GM18870 (cell line): Measurements from ENCODE around the gene RPH3AL.

Source experiments
- ATAC-seq: cut with Tn5 transposase; IDR thresholded peaks from one replicate; pipeline ENCODE4 v1.9.1; 2021; ENCODE audit warnings: moderate library complexity; ENCODE audit not compliant: unreplicated experiment

The RPH3AL gene

GRCh38 chr17:353838-354234 lies 1.2 kb upstream of the RPH3AL start:
- ATAC-seq, result no peak

DNA sequence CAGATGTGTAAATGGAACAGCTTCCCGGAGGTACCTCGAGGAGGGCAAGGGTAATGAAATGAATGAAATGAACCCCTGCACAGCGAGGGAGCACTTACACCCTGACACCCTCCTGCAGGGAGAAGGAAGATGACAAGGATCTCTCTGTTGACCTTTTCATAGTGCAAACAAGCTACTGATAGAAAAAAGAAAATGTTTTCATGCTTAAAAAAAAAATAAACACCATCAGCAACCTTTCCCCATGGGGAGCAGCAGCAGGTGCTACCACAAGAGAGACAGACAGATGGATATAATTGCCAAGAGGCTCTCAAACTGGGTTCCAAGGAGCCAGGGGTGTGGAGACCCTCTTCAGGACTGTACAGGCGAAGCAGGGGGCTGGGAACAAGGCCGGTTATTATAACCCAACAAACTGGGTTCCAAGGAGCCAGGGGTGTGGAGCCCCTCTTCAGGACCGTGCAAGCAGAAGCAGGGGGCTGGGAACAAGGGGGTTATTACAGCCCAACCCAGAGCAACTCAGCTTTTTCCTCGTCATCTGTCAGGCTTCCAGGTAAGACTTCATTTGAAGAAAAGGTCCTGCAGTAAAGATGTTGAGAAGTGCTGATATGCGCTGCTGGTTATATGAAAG lies 718 bp upstream of the RPH3AL start:
- ATAC-seq, result no peak

DNA sequence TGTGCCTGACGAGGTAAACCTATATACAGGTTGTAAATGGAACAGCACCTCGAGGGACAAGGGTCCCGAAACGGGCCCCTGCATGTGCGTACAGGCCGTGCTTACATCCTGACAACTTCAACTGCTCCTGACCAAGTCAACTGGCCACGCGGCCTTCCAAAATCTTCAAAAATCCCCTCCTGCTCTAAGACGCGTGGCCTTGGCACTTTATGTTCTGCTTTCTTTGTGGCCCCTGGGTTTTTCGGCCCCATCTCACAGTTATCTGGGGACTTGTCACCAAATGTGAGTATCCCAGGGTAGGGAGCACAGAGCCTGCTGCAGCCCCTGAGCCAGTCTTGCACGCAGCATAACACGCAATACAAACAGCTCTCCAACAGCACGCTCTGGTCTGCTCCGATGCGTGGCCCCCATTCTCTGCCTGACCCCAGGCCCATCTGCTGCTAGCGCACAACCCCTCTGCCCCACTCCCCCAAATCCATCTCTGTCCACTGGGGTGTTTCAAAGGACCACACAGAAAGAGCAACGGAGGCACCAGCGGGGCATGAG lies 659 bp downstream of the RPH3AL start:
- no peak for ATAC-seq

- ATAC-seq, result no peak
Observed at GRCh38 chr17:351449-351738, 1.2 kb downstream of the RPH3AL start.

- ATAC-seq, result no peak
Observed at GRCh38 chr17:350706-351448, 1.7 kb downstream of the RPH3AL start.

- ATAC-seq, result no peak
Observed at GRCh38 chr17:349666-350065, 2.9 kb downstream of the RPH3AL start.

DNA sequence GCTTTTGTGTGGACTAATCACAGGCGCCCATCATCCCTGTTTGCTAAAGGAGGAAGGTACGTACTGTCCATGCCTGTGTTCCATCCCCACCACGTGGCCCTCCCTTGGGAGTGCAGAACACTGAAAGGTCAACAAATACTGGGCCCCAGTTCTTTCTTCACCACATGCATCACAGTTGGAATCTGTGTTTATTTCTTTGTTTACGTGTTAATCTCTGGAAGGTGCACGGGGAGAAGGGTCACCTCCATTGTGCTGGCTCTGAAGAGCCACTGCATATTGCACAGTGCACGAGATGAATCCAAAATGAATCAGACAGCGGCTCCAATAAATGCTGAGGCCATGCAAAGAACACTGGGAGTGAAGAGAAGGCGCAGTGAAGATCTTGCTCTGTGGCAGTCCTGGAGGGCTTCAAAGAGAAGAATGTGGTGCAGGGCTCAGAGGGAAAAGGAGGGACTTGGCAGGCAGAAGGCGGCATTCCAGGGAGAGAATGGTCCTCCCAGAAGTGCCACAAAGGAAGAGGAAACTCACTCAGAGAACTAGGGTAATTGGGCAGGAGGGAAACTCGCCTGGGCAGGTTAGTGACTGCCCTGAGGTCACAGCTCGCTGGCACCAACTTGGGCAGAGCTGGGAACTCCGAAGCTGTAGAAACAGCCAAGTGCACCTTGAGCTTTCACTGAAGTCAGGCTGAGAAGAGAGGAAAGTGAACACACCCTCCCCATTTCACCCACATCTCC lies 3.7 kb downstream of the RPH3AL start:
- no peak for ATAC-seq

GRCh38 chr17:348012-348411 lies 4.6 kb downstream of the RPH3AL start:
- ATAC-seq, result no peak

- ATAC-seq, result no peak
Observed at GRCh38 chr17:347309-347899, 5.2 kb downstream of the RPH3AL start.

GRCh38 chr17:345992-346785 lies 6.4 kb downstream of the RPH3AL start:
- no peak for ATAC-seq

GRCh38 chr17:345261-345660 lies 7.3 kb downstream of the RPH3AL start:
- no peak for ATAC-seq

DNA sequence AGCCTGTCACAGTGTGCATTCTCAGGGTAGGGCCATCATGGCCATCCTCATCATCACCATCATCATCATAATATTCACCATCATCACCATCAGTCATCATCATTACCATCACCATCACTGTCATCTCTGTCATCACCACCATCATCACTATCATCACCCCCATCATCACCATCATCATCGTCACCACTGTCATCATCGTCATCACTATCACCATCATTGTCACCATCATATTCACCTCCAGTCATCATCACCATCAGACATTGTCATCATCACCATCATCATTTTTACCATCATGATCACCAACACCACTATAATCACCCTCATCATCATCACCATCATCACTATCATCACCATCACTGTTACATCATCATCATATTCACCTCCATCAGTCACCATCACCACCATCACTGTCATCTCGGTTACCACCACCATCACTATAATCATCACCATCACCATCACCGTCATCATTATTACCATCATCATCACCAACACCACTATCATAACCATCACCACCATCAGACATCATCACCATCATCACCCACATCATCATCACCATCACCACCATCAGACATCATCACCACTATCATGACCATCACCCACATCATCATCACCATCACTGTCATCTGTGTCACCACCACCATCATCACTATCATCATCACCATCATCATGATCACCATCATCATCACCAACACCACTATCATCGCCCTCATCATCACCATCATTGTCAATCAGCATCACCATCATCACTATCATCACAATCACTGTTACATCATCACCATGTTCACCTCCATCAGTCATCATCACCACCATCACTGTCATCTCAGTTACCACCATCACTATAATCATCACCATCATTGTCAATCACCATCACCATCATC lies 8.5 kb downstream of the RPH3AL start:
- ATAC-seq, result no peak

DNA sequence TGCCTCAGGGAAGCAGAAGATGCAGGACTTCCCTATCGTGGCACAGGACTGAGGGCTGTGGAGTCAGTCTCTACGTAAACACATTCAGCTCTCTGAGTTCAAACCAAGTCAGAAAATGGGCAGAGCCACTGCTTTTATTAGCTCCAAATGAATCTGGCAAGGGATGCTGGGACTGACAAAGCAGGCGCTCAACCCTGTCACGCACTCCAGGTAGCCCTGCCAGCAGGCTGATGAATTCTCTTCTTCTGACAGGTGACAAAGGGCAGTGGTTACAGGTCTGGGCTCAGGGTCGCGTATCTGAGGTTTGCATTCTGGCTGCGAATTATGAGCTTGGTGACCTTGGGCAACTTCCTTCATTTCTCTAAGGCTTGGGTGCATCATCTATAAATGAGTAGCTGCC lies 9.4 kb downstream of the RPH3AL start:
- no peak for ATAC-seq

DNA sequence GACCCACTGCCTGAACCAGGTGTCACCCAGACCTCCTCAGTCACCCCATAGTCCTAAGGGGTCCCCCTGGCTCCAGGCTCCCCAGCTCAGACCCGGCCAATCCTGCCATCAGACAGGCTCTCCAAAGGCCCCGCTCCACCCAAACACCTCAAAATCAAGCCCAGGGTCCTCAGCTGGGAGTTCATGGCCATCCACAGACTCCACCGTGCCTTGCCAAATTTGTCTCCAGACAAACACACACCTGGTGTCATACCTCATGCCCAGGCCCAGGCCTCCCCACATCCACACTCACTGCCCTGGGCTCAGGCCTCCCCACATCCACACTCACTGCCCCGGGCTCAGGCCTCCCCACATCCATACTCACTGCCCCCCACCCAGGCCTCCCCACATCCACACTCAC lies 12.5 kb downstream of the RPH3AL start:
- ATAC-seq, result no peak

GRCh38 chr17:339193-340061 lies 13.2 kb downstream of the RPH3AL start:
- no peak for ATAC-seq

DNA sequence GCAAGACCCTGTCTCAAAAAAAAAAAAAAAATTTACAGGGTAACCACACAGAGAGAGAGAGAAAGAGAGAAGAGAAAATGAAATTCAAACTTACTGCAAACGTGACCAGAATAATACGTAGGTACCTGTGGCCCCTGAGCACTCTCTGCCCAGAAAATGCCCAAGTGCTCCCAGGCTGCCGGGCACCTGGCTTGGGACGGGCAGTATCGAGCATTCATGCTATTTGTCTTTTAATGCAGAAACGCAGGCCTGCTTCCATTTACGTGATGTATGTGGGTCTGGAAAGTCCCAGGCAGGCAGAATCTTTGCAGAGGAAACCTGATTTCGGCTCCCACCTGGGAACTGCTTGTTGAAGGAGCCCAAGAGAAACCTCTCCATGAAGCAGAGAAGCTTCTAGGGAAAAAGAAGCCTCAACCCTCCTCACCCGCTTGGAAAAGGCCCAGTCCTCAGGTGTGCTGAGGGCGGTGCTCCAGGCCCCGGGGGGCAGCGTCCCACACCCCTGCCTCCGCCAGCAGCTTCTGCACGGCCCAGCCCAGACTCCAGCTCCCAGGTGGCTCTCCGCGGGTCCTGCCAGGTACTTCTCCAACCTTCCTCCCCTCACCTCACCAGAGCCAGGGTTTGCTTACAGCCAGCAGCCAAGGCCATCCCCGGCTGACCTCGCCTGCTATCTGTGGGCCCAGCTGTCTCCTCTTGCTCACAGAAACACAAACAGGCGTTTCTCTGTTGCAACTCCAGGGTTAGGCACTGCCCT lies 14.0 kb downstream of the RPH3AL start:
- no peak for ATAC-seq

DNA sequence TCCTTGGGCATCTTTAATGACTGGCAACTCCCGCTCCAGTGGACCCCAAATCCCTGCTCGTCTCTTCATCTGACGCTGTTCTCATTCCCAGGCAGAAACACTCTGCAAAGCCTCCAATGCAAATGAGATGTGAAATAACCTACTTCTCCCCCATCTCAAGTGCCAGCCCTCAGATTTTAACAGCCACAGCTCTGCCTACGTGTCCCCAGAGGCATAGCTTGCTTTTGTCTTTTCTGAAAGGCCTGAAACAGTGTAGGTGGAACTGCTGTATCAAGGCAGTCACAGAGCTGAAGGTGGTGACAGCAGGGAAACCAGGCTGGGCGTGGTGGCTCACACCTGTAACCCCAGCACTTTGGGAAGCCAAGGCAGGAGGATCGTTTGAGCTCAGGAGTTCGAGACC lies 14.7 kb downstream of the RPH3AL start:
- no peak for ATAC-seq

DNA sequence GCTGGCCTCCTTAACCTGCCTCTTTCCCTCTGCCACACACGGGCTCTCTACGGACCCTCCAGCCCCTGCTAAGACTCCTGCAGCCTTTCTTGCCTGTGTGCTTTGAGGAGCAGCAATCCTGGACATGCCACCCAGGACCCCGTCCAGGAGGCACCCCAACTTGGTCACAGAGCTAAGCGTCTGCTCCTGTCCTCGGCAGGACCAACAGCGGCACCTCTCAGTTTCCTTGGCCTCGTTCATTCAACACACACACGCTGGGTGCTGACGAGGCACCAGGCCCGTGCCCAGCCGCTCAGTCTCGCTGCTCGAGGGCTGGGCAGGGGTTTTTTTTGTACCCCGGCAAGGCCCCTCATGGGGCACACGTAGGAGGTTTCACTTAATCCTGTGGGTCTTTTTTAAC lies 15.2 kb downstream of the RPH3AL start:
- ATAC-seq, result no peak
